Measurements from ENCODE around the gene ZNF670.
"Not testable (repeated sequence)": the region's sequence is repeated elsewhere in the genome, so short reads cannot be mapped to it uniquely, and the experiment has no call there.

The ZNF670 gene

DNA sequence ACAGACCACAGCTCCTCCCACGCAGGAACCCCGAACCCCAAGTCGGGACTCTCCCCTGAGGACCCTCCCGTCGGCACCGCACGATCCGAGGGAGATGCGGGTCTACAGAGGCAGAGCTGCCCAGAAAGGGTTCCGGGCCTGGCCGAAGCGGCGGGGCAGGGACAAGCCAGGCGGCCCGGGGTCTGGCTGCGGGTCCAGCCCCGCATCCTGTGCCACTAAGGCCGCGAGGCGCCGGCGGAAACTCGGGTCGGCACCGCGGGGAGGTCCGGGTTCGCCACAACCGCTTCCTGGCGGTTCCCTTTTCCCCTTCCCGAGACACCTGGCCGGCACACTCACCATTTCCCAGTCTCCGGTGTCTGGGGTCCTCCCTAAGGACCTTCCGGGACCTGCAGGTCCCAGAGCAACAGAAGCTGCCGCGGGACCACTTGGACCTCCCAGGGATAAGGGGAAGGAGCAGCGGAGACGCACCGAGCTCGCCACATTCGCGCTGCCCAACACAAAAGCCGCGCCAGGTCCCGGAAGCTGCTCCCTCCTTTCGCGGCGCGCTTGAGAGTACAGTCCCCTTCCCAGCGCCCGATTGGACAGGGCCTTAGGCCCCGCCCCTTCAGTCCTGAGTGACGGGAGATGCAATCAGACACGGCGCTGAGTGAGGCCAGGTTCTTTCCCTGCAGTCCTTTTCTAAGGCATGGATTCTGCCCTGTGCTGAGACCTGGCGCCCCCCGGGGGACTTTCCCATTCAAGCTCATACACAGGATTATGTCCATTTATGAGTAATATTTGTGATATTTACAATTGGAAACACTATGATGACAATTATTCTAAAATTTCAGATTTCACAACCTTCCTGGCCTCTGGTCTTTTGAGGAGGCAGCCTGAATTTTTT lies at the start of gene ZNF670:
Gene ZNF670 (minus strand): TSS at position 554 of the 883 bp plus-strand sequence. CDS start 215 bp downstream, at position 339.
- DNase-seq, result peak; percentile 76

GRCh38 chr1:247127519-247128282 lies 49.1 kb upstream of the ZNF670 start:
- DNase-seq, result not testable (repeated sequence)

- DNase-seq, result not testable (repeated sequence)
Measured at GRCh38 chr1:247126601-247127000, 48.0 kb upstream of the ZNF670 start.

DNA sequence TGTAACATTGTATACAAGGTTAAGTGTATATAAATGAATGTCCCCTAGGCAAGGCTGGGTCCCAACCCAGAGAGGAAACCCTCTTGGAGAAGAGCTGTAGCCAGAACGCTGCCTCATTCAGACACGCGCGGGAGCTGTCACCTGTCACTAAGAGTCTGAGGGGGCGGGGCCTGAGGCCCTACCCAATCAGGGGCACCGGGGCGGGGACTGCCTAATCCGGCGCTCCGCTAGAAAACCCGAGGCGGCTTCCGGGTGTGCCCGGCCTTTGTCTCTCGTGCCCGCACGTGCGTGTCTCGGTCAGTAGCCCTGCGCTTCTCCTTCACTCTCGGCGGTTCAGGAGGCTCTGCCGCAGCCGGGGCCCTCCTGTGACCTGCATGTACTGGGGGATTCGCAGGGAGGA lies 47.6 kb upstream of the ZNF670 start:
- not testable (repeated sequence) for DNase-seq

DNA sequence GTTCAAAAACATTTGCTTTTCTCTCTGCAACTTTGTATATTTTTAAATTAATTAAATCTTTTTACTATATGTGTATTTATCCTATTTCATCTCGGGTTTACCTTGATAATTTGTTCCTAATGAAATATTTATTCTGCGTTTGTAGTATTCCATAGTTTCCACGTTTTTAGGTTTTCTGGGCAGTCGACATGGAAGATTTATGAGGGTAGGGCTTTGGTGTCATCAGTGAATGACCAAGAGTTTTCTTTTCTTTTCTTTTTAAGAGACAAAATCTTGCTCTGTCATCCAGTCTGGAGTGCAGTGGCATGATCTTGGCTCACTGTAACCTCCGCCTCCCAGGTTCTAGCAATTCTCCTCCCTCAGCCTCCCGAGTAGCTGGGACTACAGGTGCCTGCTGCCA lies 42.8 kb upstream of the ZNF670 start:
- DNase-seq, result no peak

GRCh38 chr1:247120408-247120668 lies 41.7 kb upstream of the ZNF670 start:
- not testable (repeated sequence) for DNase-seq

GRCh38 chr1:247119600-247120407 lies 41.2 kb upstream of the ZNF670 start:
- DNase-seq, result no peak

DNA sequence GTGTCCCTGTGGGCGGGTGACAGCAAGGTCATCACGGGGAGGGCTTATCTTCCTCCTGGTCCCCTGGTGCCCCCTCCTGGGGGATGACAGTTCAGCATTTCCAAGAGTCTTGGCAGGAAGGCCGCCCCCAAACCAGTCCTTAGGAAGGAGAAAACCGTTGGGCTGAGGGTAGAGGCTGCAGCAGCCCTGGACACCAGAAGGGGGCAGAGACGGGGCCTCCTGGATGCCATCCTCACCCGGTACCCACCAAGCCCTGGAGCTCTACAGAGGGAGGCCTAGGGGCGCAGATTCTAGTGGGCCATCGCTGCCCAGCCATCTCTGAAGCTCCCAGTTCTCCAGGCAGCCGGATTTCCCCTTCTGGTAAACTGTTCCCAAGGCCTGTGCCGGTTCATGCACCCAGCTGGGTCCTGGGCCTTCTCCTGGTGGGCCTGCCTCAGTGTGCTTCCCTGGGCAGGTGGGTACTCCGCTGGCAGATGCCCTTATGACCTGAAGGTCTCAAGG lies 40.4 kb upstream of the ZNF670 start:
- no peak for DNase-seq

DNA sequence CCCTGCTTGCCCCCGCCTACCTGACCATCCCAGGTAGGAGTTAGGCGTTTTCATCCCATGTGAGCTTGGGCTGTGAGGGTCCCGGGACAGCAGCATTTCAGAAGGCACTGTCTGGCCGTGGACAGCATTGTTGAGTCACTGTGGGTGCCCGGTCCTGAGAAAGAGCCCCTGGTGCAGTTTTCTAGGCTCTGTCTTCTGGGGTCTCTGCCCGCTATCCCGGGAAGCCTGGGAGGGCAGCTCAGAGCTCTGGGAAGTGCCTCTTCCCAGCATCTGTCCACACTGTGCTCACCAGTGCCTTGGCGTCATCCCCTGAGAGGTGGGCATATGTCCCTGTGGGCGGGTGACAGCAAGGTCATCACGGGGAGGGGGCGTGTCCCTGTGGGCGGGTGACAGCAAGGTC lies 36.9 kb upstream of the ZNF670 start:
- DNase-seq, result no peak

DNA sequence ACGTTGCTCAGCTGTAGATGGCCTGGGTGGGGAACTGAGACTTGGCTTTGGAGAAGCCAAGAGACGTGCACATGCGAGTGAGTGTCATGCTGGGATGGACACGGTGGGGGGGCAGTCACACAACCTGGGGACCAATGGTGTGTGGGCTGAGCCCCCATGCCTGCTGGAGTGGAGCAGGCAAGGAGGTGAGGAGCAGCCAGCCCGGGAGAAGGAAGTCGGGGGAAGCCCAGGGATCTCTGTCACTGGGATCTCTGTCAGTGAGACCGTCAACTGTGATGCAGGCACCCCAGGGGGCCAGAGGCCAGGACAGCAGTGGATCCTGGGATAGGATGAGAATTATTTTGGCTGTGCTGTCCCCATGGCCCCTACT lies 36.5 kb upstream of the ZNF670 start:
- no peak for DNase-seq

GRCh38 chr1:247114351-247115140 lies 35.9 kb upstream of the ZNF670 start:
- DNase-seq, result no peak

DNA sequence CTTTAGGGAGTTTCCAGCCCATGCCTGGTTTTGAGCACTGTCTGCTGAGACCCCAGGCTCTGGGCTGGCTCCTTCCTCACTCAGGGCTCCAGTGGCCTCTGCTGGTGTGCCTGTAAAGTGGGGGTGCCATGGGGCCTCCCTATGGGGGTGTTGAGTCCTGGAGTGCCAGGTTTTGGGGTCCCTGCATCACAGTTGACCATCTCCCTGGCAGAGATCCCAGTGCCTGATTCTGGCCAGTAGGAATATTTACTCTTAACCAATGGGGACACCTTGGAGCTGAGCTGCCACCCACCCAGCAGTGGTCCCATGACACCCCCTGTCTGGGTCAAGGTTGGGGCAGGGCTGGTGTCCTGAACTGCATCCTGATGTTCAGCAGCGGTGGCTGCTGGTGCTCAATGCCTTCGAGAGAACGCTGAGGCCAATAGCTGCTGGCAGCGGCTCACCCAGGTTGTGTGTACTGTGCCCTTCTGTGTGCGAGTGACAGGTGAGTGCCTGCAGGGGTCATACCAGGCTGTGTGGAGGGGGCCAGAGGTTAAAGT lies 35.2 kb upstream of the ZNF670 start:
- no peak for DNase-seq

DNA sequence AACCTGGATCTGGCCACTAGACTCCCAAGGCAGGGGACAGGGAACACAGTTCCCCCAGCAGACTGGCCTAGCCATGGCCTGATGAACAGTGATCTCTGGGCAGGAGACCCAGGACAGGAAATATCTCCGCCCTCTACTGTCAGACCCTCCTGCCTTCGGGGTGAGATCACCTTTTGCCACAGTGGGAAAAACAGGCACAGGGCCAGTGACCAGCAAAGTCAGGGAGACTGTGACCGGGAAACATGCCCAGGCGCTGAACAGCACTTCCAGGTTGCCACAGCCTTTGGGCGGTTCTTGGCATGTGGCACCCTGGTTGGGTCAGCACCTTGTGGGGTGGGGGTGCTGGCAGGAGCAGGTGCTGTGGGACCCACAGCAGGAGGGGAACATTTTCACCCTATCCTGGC lies 34.5 kb upstream of the ZNF670 start:
- no peak for DNase-seq

DNA sequence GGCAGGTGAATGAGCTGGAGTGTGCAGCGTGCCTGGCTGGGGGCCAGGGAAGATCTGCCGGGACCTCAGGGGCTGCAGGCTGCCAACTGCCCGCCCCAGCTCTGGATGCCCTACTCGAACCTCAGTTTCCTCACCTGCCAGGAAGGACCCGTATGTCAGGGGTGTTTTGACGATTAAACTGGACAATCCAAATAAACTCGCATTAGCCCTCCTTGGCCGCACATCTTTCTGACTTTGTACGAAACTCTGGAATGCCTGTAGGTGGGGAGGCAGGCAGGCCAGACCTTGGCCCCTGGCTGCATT lies 33.8 kb upstream of the ZNF670 start:
- DNase-seq, result no peak

GRCh38 chr1:247111700-247112478 lies 33.3 kb upstream of the ZNF670 start:
- DNase-seq, result no peak

GRCh38 chr1:247111259-247111699 lies 32.7 kb upstream of the ZNF670 start:
- no peak for DNase-seq

GRCh38 chr1:247110627-247111258 lies 32.1 kb upstream of the ZNF670 start:
- DNase-seq, result no peak

DNA sequence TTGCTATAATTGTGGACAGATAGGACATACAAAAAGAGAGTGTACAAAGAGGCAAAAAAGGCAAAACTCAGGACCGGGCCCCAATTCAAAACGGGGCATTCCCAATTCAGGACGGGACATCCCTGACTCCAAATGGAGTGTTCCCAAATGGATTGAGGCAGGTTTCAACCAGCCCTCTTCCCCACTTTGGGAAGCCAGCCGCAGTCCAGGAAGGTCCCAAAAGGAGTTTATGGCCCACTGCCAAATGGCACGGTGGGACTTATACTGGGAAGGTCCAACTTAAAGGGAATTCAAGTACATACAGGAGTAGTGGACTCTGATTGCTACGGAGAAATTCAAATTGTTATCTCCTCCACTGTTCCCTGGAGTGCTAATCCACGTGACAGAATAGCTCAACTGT lies 29.1 kb upstream of the ZNF670 start:
- DNase-seq, result no peak

GRCh38 chr1:247105966-247106365 lies 27.4 kb upstream of the ZNF670 start:
- no peak for DNase-seq

- no peak for DNase-seq
Measured at GRCh38 chr1:247104965-247105364, 26.4 kb upstream of the ZNF670 start.

Measured in activated CD4-positive, alpha-beta T cell treated with anti-CD3 and anti-CD28 coated beads, Interleukin-2, amount 50 U/mL, for 1 hour (primary cell).